Testis (tissue), 2 donors: ENCODE data around the gene UNC13B.

Source experiments
- POLR2A ChIP-seq: fragments of 450-650 bp; IDR thresholded peaks from one replicate; pipeline ENCODE4 v1.6.1; 2017; ENCODE audit warnings: antibody characterized with exemption, mild to moderate bottlenecking, moderate library complexity
- TF ChIP-seq, protein P1 (sequence below), 3 experiments: fragments of 450-650 bp in 2 of 3; fragments of 200-600 bp in 1 of 3; sonication (generic) in 1 of 3; IDR thresholded peaks; one replicate each; pipeline ENCODE4 v1.5.1; 2016 to 2019; ENCODE audit warnings: antibody characterized with exemption in 3 of 3, mild to moderate bottlenecking in 2 of 3, moderate library complexity in 1 of 3

DNA sequence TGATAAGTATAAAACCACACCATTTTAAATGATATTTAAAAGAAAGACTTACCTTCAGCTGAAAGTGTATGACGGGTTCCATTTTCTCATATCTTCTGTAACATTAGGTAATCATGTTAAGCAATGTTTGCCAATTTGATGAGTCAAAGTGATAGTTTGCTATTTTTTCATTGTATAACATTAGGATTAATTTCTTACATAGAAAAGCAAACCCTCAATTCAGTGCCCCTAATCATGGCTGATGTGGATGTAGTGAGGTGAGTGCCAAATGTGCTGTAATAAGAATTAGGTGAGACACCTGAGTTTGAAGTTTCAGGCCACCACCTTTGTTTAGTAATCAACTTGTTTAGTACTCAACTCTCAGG lies 68.0 kb downstream of the UNC13B start:
- TF ChIP-seq POLR2A = no peak
- TF ChIP-seq, protein P1, sequence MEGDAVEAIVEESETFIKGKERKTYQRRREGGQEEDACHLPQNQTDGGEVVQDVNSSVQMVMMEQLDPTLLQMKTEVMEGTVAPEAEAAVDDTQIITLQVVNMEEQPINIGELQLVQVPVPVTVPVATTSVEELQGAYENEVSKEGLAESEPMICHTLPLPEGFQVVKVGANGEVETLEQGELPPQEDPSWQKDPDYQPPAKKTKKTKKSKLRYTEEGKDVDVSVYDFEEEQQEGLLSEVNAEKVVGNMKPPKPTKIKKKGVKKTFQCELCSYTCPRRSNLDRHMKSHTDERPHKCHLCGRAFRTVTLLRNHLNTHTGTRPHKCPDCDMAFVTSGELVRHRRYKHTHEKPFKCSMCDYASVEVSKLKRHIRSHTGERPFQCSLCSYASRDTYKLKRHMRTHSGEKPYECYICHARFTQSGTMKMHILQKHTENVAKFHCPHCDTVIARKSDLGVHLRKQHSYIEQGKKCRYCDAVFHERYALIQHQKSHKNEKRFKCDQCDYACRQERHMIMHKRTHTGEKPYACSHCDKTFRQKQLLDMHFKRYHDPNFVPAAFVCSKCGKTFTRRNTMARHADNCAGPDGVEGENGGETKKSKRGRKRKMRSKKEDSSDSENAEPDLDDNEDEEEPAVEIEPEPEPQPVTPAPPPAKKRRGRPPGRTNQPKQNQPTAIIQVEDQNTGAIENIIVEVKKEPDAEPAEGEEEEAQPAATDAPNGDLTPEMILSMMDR (IDR thresholded peaks at IDR 0.05) = no peak
